CD14-positive monocyte (primary cell): Measurements from ENCODE around the gene COX6A2. TPM values are rescaled to one million over a fixed set of nuclear protein-coding genes. Genes with fewer than 3 reads are reported as not detected.

ENCODE experiments used
- DNase-seq, 3 donors: peaks; one replicate each; pipeline ENCODE4 v3.0.0-alpha.2; 2011 to 2022
- H2AFZ ChIP-seq: 2 replicates; pipeline ENCODE4 v1.6.0; 2012; ENCODE audit warnings: mild to moderate bottlenecking, low read depth, low read length, inconsistent platforms; ENCODE audit not compliant: insufficient read depth, poor library complexity, severe bottlenecking
- H3K27ac ChIP-seq, 2 donors: 1 replicate in 1 of 2; 2 replicates in 1 of 2; pipeline ENCODE4 v1.5.1; 2012 to 2013; ENCODE audit warnings: low read length in 2 of 2, control low read depth in 1 of 2, inconsistent platforms in 1 of 2, low read depth in 1 of 2, mild to moderate bottlenecking in 1 of 2
- H3K27me3 ChIP-seq, 2 donors: one replicate each; pipeline versions ENCODE4 v1.6.0 to v1.6.1; 2011 to 2013; ENCODE audit warnings: low read length in 2 of 2; ENCODE audit not compliant: control insufficient read depth in 2 of 2, insufficient read depth in 2 of 2
- H3K36me3 ChIP-seq, 2 donors: replicated peaks in 1 of 2; 1 replicate in 1 of 2; 2 replicates in 1 of 2; pipeline versions ENCODE4 v1.5.1 to v1.6.1; 2012 to 2013; ENCODE audit warnings: low read length in 2 of 2, control low read depth in 1 of 2, inconsistent platforms in 1 of 2, mild to moderate bottlenecking in 1 of 2; ENCODE audit not compliant: insufficient read depth in 2 of 2, control insufficient read depth in 1 of 2
- H3K4me1 ChIP-seq, 2 donors: 1 replicate in 1 of 2; 2 replicates in 1 of 2; pipeline versions ENCODE4 v1.5.1 to v1.6.1; 2012 to 2013; ENCODE audit warnings: low read length in 2 of 2, control low read depth in 1 of 2, inconsistent platforms in 1 of 2, mild to moderate bottlenecking in 1 of 2, moderate library complexity in 1 of 2; ENCODE audit not compliant: insufficient read depth in 2 of 2, control insufficient read depth in 1 of 2
- H3K4me2 ChIP-seq: replicated peaks from 2 replicates; pipeline ENCODE3; 2012; ENCODE audit warnings: low read length, moderate library complexity, mild to moderate bottlenecking; ENCODE audit not compliant: poor library complexity, severe bottlenecking; ENCODE audit errors: extremely low read depth
- H3K4me3 ChIP-seq, 3 experiments: fragments of 200-600 bp in 1 of 3; sonication (generic) in 1 of 3; replicated peaks in 1 of 3; 1 replicate in 2 of 3; 2 replicates in 1 of 3; pipeline ENCODE4 v1.5.1; 2011 to 2013; ENCODE audit warnings: low read length in 3 of 3, mild to moderate bottlenecking in 3 of 3, control low read depth in 2 of 3, low read depth in 2 of 3, inconsistent platforms in 1 of 3, moderate library complexity in 1 of 3
- H3K79me2 ChIP-seq: 2 replicates; pipeline ENCODE4 v1.6.0; 2012; ENCODE audit warnings: mild to moderate bottlenecking, control low read depth, inconsistent platforms, low read length, moderate library complexity; ENCODE audit not compliant: insufficient read depth
- H3K9ac ChIP-seq: 2 replicates; pipeline ENCODE4 v1.6.0; 2017; ENCODE audit warnings: low read length, mild to moderate bottlenecking; ENCODE audit not compliant: insufficient read depth, poor library complexity, severe bottlenecking
- H3K9me3 ChIP-seq, 2 donors: replicated peaks in 1 of 2; 1 replicate in 1 of 2; 2 replicates in 1 of 2; pipeline versions ENCODE4 v1.5.1 to v1.6.1; 2012 to 2013; ENCODE audit warnings: low read length in 2 of 2, control low read depth in 1 of 2; ENCODE audit not compliant: control insufficient read depth in 1 of 2, insufficient read depth in 1 of 2
- H4K20me1 ChIP-seq: 2 replicates; pipeline ENCODE4 v1.6.0; 2012; ENCODE audit warnings: mild to moderate bottlenecking, low read length, control low read depth, moderate library complexity; ENCODE audit not compliant: insufficient read depth
- H3K27ac Mint-ChIP-seq, 7 donors: one replicate each; pipeline ENCODE4 v1.8.0; 2020; ENCODE audit warnings: mild to moderate bottlenecking in 7 of 7, mixed read lengths in 7 of 7, moderate library complexity in 6 of 7, inconsistent platforms in 2 of 7
- H3K27me3 Mint-ChIP-seq, 3 donors: one replicate each; pipeline ENCODE4 v1.8.0; 2021 to 2022; ENCODE audit warnings: low read depth in 3 of 3, mild to moderate bottlenecking in 3 of 3, mixed read lengths in 3 of 3, moderate library complexity in 3 of 3, inconsistent platforms in 1 of 3
- H3K36me3 Mint-ChIP-seq, 2 donors: one replicate each; pipeline ENCODE4 v1.8.0; 2020; ENCODE audit warnings: mixed read lengths in 2 of 2, inconsistent platforms in 1 of 2, mild to moderate bottlenecking in 1 of 2
- H3K4me1 Mint-ChIP-seq: one replicate; pipeline ENCODE4 v1.8.0; 2020; ENCODE audit warnings: mild to moderate bottlenecking, mixed read lengths
- H3K4me3 Mint-ChIP-seq, 2 donors: one replicate each; pipeline ENCODE4 v1.8.0; 2020; ENCODE audit warnings: mild to moderate bottlenecking in 2 of 2, mixed read lengths in 2 of 2, moderate library complexity in 1 of 2
- H3K9me3 Mint-ChIP-seq, 7 donors: one replicate each; pipeline ENCODE4 v1.8.0; 2020 to 2022; ENCODE audit warnings: mixed read lengths in 7 of 7, mild to moderate bottlenecking in 6 of 7, moderate library complexity in 6 of 7, inconsistent platforms in 2 of 7
- CTCF ChIP-seq: fragments of 200-600 bp; IDR thresholded peaks from one replicate; pipeline ENCODE4 v1.8.0; 2022; ENCODE audit warnings: antibody characterized with exemption, mild to moderate bottlenecking
- WGBS: methylation state at CpG from one replicate; pipeline ENCODE4 v1.1.5; 2013; ENCODE audit warnings: missing lambda C conversion rate; ENCODE audit not compliant: insufficient coverage; 5-methylcytosine and 5-hydroxymethylcytosine counted together
- intact Hi-C, 2 donors: fragments of 100-400 bp; cut with micrococcal nuclease; formaldehyde crosslinking; loops; one replicate each; pipeline versions ENCODE4 v1.15.0 to v1.15.1; 2023
- polyA minus RNA-seq: library from RNA; depleted of rRNA, polyadenylated mRNA; stranded (reverse); fragments of >200 nt; gene quantifications from 2 replicates; pipeline ENCODE4 v1.2.3, GENCODE V29; 2012
- polyA plus RNA-seq, 3 donors: library from polyadenylated mRNA; depleted of rRNA in 1 of 3; unstranded in 2 of 3; stranded (reverse) in 1 of 3; fragments of 300-500 nt in 2 of 3; fragments of >200 nt in 1 of 3; fragmentation: Illumina TruSeq in 2 of 3; gene quantifications; 1 replicate in 2 of 3; 2 replicates in 1 of 3; pipeline ENCODE4 v1.2.3, GENCODE V29; 2012 to 2021
- total RNA-seq, 12 experiments: library from RNA in 1 of 12; stranded (reverse) in 1 of 12; fragments of 120-200 nt in 1 of 12; gene quantifications; one replicate each; pipeline ENCODE4 v1.2.4 and lab custom pipeline; 2013 to 2026; ENCODE audit warnings: mixed read lengths in 6 of 12, inconsistent platforms in 1 of 12

The COX6A2 gene
- 0.15 TPM for total RNA-seq (2013)
- polyA plus RNA-seq (not detected), polyA minus RNA-seq (not detected in 2 replicates), total RNA-seq (lab: John Stamatoyannopoulos, UW) (0 reads per million in 11 experiments)

- peaks cover 3% of the 10 kb centered on the region for H3K4me1 Mint-ChIP-seq
- intact Hi-C loops: no loop called here
- Histone ChIP-seq H3K4me1 (peaks cover 4 to 5% of the 10 kb centered on the region in 2 donors), H3K36me3 (no peaks in the 10 kb centered on the region), H3K27me3 (no peaks in the 10 kb centered on the region), H3K4me2 (peak within 1 kb of the TSS; percentile 60), H3K9me3 (no peaks in the 10 kb centered on the region), H3K79me2 (no peaks in the 10 kb centered on the region), H3K4me3 (peak within 1 kb of the TSS; percentile 17 to 47 (median 27)), H3K27ac (no peak within 1 kb of the TSS), H2AFZ (peak within 1 kb of the TSS; percentile 70), H3K9ac (no peak within 1 kb of the TSS), H4K20me1 (no peaks in the 10 kb centered on the region)
- peaks cover 3 to 15% (median 4%) of the 10 kb centered on the region in 3 donors for H3K27me3 Mint-ChIP-seq
- peak within 1 kb of the TSS in 1 of 7 donors; percentile 73 for H3K27ac Mint-ChIP-seq
- TF ChIP-seq CTCF: no peak
- DNase-seq: no peak
- H3K9me3 Mint-ChIP-seq: peaks cover 0 to 3% (median 0%) of the 10 kb centered on the region in 7 donors
- H3K36me3 Mint-ChIP-seq: no peaks in the 10 kb centered on the region
- 86% methylated on average over 6 of the region's 7 CpGs for WGBS
- peak within 1 kb of the TSS; percentile 67 to 70 for H3K4me3 Mint-ChIP-seq
Observed at GRCh38 chr16:31428279-31428597, at the start of gene COX6A2. COX6A2 (minus strand) TSS chr16:31428360; CDS start chr16:31428325, 35 bp downstream.

DNA sequence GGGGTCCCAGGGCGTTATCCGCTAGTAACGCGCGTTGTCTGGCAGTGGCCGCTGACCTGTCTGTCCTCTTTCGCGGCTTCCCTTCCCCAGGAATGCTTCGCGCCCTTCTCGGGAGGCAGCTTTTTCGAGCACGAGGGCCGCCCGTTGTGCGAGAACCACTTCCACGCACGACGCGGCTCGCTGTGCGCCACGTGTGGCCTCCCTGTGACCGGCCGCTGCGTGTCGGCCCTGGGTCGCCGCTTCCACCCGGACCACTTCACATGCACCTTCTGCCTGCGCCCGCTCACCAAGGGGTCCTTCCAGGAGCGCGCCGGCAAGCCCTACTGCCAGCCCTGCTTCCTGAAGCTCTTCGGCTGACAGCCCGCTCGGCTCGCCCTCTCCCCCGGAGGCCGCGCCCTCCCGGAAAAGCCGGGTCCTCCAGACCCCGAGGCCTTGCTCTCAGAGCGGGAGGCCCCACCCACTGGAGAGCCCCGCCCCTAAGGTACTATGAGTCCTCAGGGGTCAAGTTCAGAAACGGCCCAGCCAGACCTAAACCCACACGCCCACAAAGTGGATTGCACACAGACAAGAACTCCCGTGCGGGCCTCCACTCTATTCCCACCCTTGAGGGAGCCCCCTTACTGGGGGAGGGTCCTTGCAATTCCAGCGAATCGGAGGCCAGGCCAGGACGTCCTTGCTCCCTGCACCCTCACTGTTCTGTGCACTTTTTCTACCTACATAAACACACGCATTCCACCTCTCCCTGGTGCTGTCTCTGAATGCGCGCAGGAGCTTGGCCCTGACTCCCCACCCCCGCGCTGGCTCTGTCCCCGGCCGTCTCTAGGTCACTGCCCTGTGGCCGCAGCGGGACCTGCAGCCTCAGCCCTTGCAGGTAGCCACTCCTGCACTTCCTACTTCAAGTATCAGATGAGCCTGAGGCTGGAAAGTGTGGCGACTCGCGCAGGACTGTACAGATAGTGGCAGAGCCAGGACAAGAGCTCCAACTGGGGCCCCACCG lies 49.4 kb upstream of the COX6A2 start:
- Mint-ChIP-seq H3K27ac (peak overlapping the region in 3 of 7 donors; percentile 13 to 53 (median 23)), H3K9me3 (peaks cover 5 to 7% (median 6%) of the 10 kb centered on the region in 7 donors), H3K4me1 (peaks cover 33% of the 10 kb centered on the region), H3K27me3 (peaks cover 2 to 48% (median 32%) of the 10 kb centered on the region in 3 donors), H3K4me3 (peak overlapping the region; percentile 86 to 88), H3K36me3 (peaks cover 0 to 3% of the 10 kb centered on the region in 2 donors)
- Histone ChIP-seq H3K4me1 (peaks cover 18 to 30% of the 10 kb centered on the region in 2 donors), H3K9ac (peak overlapping the region; percentile 36), H3K27me3 (peaks cover 0 to 16% of the 10 kb centered on the region in 2 donors), H3K9me3 (peaks cover 0 to 5% of the 10 kb centered on the region in 2 donors), H4K20me1 (no peaks in the 10 kb centered on the region), H3K4me2 (peak overlapping the region; percentile 87), H3K4me3 (peak overlapping the region; percentile 30 to 78 (median 40)), H3K79me2 (no peaks in the 10 kb centered on the region), H2AFZ (peak overlapping the region; percentile 91), H3K27ac (no peak overlapping the region), H3K36me3 (no peaks in the 10 kb centered on the region)
- intact Hi-C loops: no loop called here
- peak in 2 of 3 donors; percentile 20 to 29 for DNase-seq
- no peak for TF ChIP-seq CTCF
- 16% methylated on average over 58 of the region's 67 CpGs for WGBS
